GM04504 (cell line): Measurements from ENCODE around the gene ACOXL.
A peak's percentile ranks its signal among the peaks of the same experiment; 100 is the strongest.
"Not testable (repeated sequence)": the region's sequence is repeated elsewhere in the genome, so short reads cannot be mapped to it uniquely, and the experiment has no call there.

Experiments
- DNase-seq: peaks from one replicate; pipeline ENCODE4 v3.0.0-alpha.2; 2012; ENCODE audit warnings: low read depth

The ACOXL gene

DNA sequence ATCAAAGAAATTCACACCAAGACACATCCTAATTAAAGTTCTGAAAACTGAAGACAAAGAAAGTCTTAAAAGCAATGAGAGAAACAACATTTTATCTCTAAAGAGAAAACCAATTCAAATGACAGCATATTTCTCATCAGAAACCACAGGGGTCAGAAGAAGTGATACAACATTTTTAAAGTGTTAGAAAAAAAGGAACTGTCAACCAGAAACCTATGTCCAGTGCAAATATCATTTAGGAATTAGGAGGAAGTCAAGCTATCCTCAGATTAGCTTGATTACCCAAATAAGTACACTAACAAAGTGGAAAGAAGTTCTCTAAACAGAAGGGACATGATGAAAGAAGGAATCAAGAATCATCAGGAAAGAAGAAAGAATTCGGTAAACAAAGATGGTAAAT lies 328.8 kb downstream of the ACOXL start:
- DNase-seq: no peak

DNA sequence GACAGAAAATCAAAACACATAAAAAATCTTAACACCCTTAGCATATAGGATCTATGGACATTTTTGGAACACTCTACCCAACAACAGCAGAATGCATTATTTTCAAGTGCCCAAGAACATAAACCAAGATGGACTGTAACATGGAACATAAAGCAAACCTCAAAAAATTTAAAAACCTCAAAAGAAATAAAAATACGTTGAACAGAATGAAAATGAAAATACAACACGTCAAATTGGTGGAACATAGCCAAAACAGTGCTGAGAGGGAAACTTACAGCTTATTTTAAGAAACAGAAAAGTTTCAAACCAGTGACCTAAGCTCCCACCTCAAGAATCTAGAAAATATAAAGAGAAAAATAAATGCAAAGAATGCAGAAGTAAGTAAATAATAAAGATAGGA lies 330.0 kb downstream of the ACOXL start:
- no peak for DNase-seq

GRCh38 chr2:111066062-111066593 lies 333.8 kb downstream of the ACOXL start:
- DNase-seq: no peak

DNA sequence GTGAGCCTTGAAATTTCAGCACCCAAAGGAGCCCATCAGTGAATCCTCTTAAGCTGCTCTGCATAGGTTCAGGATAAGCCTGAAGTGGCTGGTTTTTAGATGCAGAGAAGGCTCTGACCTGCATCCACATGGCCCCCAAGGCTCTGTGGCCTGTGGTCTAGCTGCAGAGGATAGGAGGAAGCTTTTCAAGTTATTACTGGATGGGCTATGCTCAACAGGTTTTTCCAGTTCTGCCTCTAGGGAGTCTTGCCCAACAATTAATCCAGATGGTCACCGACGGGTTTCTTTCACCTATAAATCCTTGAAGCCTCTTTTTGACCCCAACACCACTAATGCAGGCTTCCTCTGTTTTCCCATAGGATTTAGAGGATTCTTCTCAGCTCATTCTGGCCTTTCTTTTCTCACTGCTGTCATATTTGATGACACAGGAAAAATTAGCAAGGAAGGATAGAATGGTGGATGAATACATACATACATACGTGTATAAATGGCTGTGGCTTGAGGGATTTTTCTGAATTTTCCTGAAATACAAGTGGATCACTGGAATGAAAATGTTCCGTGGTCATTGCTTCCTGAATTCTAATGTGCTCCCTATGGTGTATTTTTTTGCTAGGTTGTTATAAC lies 336.2 kb downstream of the ACOXL start:
- DNase-seq: no peak

DNA sequence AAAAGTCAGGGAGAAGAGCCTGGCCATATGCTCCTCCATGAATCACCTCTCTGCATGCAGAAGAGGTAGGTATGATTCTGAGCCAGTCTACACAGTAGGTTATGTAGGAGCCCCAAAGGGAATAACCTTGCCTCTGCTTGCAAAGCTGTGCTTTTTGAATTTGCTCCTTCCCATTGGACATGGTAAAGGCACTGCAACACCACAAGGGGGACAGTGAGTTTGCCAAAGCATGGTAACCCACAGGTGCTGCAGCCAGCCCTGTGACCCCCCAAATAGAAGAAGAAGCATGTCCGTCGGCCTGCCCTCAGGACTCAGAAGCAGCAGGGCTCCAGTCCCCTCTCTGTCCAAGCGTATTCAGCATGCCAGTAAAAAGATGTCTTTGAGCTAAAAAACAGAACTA lies 337.3 kb downstream of the ACOXL start:
- no peak for DNase-seq

GRCh38 chr2:111071600-111072171 lies 339.3 kb downstream of the ACOXL start:
- peak; percentile 39 for DNase-seq

GRCh38 chr2:111072220-111072871 lies 340.0 kb downstream of the ACOXL start:
- peak; percentile 35 for DNase-seq

GRCh38 chr2:111082659-111083058 lies 350.3 kb downstream of the ACOXL start:
- not testable (repeated sequence) for DNase-seq

- DNase-seq: no peak
These were observed 359.4 kb downstream of the ACOXL start for GRCh38 chr2:111091811-111092211.

DNA sequence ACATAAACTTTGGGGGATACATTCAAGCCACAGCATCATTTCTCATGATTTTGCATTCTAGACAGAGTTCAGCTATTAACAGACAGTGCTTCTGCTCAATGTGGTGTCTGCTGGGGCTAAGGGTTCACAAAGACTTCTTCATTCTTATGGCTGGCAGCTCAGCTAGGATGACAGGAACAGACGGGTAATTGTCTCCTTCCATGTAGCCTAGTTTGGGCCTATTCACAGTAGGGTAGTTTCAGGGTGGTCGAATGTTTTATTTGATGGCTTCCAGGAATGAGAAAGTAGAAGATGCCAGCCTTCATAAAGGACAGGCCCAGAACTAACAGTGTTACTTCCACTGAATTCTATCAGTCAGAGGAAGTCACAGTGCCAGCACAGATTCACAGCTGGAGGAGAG lies 362.3 kb downstream of the ACOXL start:
- no peak for DNase-seq

- no peak for DNase-seq
These were observed 363.1 kb downstream of the ACOXL start for GRCh38 chr2:111095434-111095833.

DNA sequence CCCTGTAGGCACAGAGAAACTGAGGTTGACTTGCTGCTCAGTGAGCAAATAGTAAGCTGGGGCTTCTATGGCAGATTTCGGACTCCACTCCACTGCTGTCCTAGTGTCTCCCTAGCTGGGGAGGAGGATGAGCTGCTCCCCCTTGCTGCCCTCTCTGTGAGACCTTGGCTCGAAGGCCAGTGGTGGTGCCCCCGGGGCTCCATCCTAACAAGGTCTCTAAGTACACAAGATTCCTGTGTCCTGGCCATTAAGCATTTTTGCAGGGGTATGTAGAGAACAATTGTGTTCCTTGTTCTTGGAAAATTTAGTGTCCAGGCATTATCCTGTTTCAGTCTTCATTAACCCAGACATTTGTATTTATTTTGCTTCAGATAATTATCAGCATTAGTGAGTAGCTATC lies 367.0 kb downstream of the ACOXL start:
- no peak for DNase-seq

- no peak for DNase-seq
These were observed 367.9 kb downstream of the ACOXL start for GRCh38 chr2:111100087-111100764.

DNA sequence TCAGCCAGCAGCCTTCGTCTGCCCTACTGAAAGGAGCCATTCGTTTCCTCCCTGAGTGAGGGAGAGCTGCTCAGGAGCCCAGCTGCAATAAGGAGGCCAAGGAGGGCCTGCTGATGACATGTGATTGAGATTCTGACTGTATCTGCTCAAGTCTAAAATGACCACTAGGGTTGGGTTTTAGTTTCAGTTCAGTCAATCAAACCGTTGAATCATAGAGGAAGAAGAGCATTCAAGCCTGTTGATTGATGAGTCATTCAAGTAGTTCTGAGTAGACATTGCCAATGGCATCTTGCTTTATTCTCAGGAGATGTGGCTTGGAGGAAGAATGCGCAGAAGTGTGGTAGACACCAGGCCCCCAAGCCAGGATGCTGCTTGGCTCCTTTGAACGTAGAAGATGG lies 368.4 kb downstream of the ACOXL start:
- no peak for DNase-seq

DNA sequence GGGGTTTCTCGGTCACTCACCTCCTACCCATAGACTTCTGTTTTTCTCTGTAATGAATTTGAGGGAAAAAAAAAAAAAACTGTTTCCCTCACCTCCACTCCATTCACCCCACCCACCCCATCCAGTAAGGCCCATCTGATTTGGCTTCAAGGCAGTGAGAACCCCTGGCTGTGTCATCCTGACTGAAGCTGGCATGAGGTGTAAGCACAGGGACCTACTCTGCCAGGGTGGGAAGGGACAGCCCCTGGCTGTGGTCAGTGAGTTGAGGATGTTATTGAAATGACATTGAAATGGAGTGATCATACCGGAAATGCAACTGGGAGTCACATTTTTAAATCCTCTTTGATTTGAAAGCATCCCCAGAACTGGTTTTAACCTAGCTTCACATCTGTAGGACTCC lies 369.2 kb downstream of the ACOXL start:
- DNase-seq: no peak

GRCh38 chr2:111102216-111102615 lies 369.8 kb downstream of the ACOXL start:
- DNase-seq: no peak

- no peak for DNase-seq
These were observed 373.6 kb downstream of the ACOXL start for GRCh38 chr2:111105926-111106325.

GRCh38 chr2:111106706-111107105 lies 374.3 kb downstream of the ACOXL start:
- DNase-seq: no peak

GRCh38 chr2:111108745-111109271 lies 376.4 kb downstream of the ACOXL start:
- no peak for DNase-seq

DNA sequence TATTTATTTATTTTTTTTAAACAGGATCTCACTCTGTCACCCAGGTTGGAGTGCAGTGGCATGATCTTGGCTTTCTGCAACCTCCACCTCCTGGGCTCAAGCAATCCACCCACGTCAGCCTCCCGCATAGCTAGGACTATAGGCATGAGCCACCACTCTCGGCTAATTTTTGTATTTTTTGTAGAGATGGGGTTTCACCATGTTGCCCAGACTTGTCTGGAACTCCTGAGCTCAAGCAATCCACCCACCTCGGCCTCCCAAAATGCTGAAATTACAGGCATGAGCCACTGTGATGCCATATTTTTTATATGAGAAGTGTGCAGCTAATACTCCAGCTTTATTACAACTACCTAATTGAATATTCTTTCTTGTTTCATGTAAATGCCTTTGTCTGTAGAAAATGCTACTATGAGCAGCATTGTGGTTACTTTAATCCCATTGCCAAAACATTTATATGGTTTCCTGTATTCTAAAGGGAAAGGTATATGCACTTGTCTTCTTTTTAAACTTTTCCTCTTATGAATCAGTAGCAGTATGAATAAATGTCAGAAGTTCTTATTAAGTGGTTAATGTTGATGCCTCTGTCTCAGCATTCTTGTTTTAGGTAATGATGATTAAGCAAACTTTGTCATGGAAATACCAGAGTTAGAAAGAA lies 378.9 kb downstream of the ACOXL start:
- no peak for DNase-seq

DNA sequence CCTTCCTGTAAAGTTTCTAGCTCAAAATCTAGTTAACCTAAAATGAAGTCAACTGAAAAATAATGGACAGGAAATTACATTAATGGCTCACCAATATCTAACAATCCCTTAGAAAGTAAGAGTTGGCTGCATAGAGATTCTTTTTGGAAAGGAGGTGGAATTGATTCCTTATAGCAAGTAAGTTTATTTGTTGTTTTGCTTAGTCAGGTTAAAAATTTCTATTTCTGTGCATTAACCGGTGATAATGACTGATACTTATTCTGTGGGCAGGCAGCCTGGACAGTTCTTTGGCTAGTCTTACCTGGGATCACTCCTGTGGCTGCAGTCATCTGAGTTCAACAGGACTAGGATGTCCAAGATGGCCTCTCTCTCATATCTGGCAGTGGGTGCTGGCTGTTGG lies 381.5 kb downstream of the ACOXL start:
- no peak for DNase-seq
